Activated T-helper 17 cell treated with anti-CD3 and anti-CD28 coated beads, Interleukin-2, amount 50 U/mL, for 72 hours (primary cell): Measurements from ENCODE around the gene QSOX2. TPM values are rescaled to one million over a fixed set of nuclear protein-coding genes. Genes with fewer than 3 reads are reported as not detected.
"Not testable (repeated sequence)": the region's sequence is repeated elsewhere in the genome, so short reads cannot be mapped to it uniquely, and the experiment has no call there.

Experiments
- ATAC-seq: fragments of 150-1000 bp; cut with Tn5 transposase; replicated peaks from 2 replicates; pipeline ENCODE4 v1.10.0; 2021; ENCODE audit warnings: mild to moderate bottlenecking, moderate library complexity
- H3K27ac Mint-ChIP-seq: one replicate; pipeline ENCODE4 v1.8.0; 2022; ENCODE audit warnings: mixed read lengths
- H3K27me3 Mint-ChIP-seq: one replicate; pipeline ENCODE4 v1.8.0; 2022; ENCODE audit warnings: mixed read lengths
- H3K36me3 Mint-ChIP-seq: one replicate; pipeline ENCODE4 v1.8.0; 2022; ENCODE audit warnings: low read depth, mild to moderate bottlenecking, mixed read lengths
- H3K4me1 Mint-ChIP-seq: one replicate; pipeline ENCODE4 v1.8.0; 2022; ENCODE audit warnings: mixed read lengths
- H3K4me3 Mint-ChIP-seq: one replicate; pipeline ENCODE4 v1.8.0; 2022; ENCODE audit warnings: mild to moderate bottlenecking, mixed read lengths
- H3K9me3 Mint-ChIP-seq: one replicate; pipeline ENCODE4 v1.8.0; 2022; ENCODE audit warnings: mixed read lengths
- total RNA-seq, 2 donors: library from RNA; stranded (reverse); gene quantifications; one replicate each; pipeline ENCODE4 v1.2.3, GENCODE V29; 2022

The QSOX2 gene
- total RNA-seq, 2 donors from 2014 or later: 25.9 to 28.5 TPM

DNA sequence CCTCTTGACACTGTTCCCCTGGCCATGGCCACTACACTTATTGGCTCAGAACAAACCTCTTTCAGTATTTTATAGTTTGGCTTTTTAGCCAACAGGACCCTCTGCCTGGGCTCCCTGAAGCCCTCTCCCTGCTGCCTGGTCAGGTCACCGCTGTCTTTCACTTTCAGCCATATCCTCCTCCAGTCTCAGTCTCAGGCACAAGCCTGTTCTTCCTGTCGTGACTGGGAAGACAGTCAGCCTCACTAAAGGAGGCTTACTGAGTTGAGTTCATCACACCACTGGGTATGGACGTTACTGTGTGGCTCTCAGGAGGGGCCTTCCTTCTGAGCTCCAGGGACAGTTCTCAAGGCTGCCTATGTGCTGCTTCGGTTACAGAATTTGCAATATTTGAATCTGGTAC is 2.0 kb downstream of the QSOX2 start:
- peak overlapping the region; percentile 82 for H3K27ac Mint-ChIP-seq
- H3K36me3 Mint-ChIP-seq: peaks cover 23% of the 10 kb centered on the region
- H3K27me3 Mint-ChIP-seq: no peaks in the 10 kb centered on the region
- peak overlapping the region; percentile 99 for H3K4me3 Mint-ChIP-seq
- peak; percentile 59 for ATAC-seq
- no peaks in the 10 kb centered on the region for H3K9me3 Mint-ChIP-seq
- H3K4me1 Mint-ChIP-seq: peaks cover 28% of the 10 kb centered on the region

DNA sequence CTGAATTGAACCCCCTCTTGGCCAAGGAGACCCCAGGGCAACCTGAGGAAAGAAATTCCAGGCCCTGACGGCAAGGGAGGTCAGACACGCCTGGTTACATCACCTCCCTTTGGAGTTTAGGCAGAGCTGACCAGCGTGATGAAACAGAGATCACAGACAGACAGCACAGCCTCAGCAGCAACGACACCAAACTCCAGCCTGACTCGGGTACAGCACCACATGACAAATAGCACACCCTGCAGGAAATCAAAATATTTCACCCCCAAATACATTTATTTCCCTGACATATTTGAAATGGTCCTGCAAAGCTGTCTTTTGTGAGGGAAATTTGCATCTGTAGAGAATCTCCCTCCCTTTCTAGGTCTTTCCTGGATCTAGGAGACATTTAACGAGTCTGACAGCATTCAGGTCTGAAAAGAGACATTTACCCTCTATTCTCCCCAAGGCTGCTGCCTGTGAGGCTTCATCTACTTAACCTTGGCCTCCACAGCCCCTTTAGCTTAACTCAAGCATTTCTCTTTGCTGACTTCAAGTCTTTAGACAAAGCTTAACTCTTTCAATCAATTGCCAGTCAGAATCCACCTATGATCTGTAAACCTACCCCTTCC is 2.6 kb downstream of the QSOX2 start:
- Mint-ChIP-seq H3K9me3 (no peaks in the 10 kb centered on the region), H3K4me1 (peaks cover 28% of the 10 kb centered on the region), H3K36me3 (peaks cover 23% of the 10 kb centered on the region), H3K4me3 (peak overlapping the region; percentile 99), H3K27me3 (no peaks in the 10 kb centered on the region), H3K27ac (peak overlapping the region; percentile 82)
- no peak for ATAC-seq

DNA sequence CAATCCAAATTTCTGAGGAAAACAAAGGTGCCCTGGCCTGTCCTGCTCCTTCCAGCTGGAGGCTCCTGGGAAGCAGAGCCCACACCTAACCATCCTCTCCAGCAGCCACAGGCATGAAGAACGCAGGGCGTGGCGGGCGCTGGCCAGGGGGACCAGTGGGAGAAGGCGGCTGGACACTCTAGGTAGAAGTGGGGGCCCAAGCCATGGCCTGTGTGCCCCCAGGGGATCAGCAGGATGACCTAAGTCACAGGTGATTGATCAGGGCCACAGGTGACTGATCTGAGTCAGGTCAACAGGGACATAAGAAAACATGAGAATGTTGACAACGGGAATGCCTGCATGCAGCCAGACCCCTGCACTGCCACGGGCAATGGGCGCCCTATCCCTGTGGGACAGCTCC is 3.4 kb downstream of the QSOX2 start:
- no peaks in the 10 kb centered on the region for H3K9me3 Mint-ChIP-seq
- ATAC-seq: no peak
- no peak overlapping the region for H3K27ac Mint-ChIP-seq
- H3K4me1 Mint-ChIP-seq: peaks cover 28% of the 10 kb centered on the region
- no peak overlapping the region for H3K4me3 Mint-ChIP-seq
- H3K27me3 Mint-ChIP-seq: no peaks in the 10 kb centered on the region
- H3K36me3 Mint-ChIP-seq: peaks cover 23% of the 10 kb centered on the region

DNA sequence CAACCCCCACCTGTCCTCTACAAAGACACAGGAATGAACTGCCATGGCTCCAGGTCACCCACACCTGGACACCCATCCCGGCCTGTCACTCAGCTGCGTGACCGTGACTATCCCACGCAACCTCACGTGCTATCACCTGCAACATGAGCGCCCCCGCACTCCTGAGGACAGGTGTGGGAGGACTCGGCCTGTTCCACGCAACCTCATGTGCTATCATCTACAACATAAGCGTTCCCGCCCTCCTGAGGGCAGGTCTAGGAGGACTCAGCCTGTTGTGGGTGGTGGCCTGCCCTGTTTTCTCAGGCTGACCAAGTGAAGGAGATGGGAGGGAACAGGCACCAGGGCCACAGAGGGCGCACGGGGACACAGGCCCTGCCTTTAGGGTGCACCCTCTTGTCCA is 4.1 kb downstream of the QSOX2 start:
- Mint-ChIP-seq H3K36me3 (peaks cover 23% of the 10 kb centered on the region), H3K9me3 (no peaks in the 10 kb centered on the region), H3K4me1 (peaks cover 28% of the 10 kb centered on the region), H3K27me3 (no peaks in the 10 kb centered on the region), H3K4me3 (no peak overlapping the region), H3K27ac (no peak overlapping the region)
- no peak for ATAC-seq

DNA sequence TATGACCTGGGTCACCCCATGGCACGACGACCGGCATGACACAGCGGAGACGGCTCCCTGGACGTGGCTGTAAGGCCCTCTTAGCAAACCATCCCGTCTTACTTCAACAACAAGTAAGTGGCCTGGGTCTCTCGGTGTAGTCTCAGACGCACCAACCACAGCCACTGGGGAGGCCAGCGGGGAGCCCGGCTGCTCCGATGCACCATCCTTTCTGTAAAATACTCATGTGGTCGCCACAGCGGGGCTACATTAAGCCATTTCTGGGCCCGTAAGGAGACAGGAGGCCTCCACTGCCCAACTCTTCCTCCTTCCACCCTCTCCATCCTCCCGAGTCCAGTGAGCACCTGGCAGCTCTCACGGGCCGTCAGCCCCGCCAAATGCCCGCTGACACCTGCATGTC is 4.7 kb downstream of the QSOX2 start:
- H3K4me1 Mint-ChIP-seq: peaks cover 28% of the 10 kb centered on the region
- H3K4me3 Mint-ChIP-seq: no peak overlapping the region
- peaks cover 29% of the 10 kb centered on the region for H3K36me3 Mint-ChIP-seq
- no peak overlapping the region for H3K27ac Mint-ChIP-seq
- ATAC-seq: no peak
- H3K9me3 Mint-ChIP-seq: no peaks in the 10 kb centered on the region
- no peaks in the 10 kb centered on the region for H3K27me3 Mint-ChIP-seq

DNA sequence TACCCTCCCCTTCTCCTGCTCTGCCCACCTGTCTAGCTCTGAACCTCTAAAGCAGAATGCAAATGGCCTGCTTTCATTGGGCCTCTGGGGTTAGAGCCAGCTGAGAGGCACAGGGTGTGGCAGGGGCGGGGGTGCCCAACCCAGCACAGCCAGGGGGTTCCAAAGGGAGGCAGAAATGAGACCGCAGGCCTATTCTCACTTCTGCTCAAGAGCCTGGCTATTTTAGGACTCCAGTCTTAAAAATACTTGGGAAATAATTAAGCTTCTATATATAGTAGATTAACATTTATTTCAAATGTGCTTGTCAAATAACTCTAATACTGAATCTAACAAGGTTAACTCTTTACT is 5.7 kb downstream of the QSOX2 start:
- Mint-ChIP-seq H3K27me3 (no peaks in the 10 kb centered on the region), H3K9me3 (no peaks in the 10 kb centered on the region), H3K4me1 (peaks cover 30% of the 10 kb centered on the region), H3K4me3 (no peak overlapping the region), H3K27ac (no peak overlapping the region), H3K36me3 (peaks cover 35% of the 10 kb centered on the region)
- no peak for ATAC-seq

DNA sequence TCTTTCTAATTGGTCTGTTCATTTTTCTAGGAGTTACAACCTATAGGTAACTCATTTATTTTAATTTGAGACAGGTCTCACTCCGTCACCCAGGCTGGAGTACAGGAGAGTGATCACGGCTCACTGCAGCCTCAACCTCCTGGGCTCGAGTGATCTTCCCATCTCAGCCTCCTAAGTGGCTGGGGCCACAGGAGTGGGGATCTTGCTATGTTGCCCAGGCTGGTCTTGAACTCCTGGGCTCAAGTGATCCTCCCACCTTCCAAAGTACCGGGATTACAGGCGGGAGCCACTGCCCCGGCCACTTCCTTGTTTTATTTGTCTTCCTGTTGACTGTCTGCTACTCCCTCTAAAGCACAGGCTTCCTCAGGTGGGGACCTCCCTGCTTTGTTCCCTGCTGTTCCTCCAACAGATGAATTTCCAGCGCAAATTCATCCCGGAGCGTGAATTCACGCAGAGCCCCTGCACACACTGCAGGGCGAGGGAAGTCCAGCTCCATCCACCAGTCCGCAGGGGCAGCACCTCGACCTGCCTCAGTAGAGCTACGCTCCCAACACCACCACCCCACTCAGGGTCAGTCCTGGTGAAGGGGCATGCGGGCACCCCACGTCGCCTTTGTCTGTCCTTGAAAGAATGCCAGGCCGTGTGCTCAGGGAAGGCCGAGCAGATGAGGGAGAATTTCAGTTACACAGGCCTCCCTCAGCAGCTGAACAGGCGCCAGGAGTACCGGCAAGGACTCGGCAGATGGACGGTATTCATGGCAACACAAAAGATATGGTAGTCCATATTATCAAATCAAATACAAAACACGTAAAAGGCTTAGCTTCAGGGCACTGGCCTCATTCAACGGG is 6.3 kb downstream of the QSOX2 start:
- peaks cover 36% of the 10 kb centered on the region for H3K36me3 Mint-ChIP-seq
- H3K4me1 Mint-ChIP-seq: peaks cover 26% of the 10 kb centered on the region
- H3K4me3 Mint-ChIP-seq: no peak overlapping the region
- no peaks in the 10 kb centered on the region for H3K9me3 Mint-ChIP-seq
- no peak for ATAC-seq
- H3K27ac Mint-ChIP-seq: no peak overlapping the region
- no peaks in the 10 kb centered on the region for H3K27me3 Mint-ChIP-seq

DNA sequence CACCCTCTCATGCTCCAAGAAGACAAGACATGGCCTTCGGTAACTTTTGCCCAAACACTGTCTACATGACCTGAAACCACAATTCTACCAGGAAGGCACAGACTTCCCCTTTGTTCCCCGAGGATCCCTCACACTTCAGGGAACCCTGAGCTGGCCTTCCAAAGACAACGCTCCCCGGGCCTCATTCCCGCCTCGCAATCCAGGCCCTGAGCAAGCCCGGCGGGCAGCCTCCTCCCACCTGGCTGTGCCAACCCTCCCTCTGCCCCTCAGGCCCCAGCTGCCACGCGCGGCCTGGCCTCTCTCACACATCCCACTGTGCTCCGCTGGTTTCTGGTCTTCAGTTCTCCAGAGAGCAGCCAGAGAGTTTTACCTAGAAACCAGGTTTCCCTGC is 7.3 kb downstream of the QSOX2 start:
- Mint-ChIP-seq H3K27me3 (no peaks in the 10 kb centered on the region), H3K36me3 (peaks cover 42% of the 10 kb centered on the region), H3K4me3 (no peak overlapping the region), H3K27ac (no peak overlapping the region), H3K4me1 (peaks cover 21% of the 10 kb centered on the region), H3K9me3 (no peaks in the 10 kb centered on the region)
- ATAC-seq: no peak

DNA sequence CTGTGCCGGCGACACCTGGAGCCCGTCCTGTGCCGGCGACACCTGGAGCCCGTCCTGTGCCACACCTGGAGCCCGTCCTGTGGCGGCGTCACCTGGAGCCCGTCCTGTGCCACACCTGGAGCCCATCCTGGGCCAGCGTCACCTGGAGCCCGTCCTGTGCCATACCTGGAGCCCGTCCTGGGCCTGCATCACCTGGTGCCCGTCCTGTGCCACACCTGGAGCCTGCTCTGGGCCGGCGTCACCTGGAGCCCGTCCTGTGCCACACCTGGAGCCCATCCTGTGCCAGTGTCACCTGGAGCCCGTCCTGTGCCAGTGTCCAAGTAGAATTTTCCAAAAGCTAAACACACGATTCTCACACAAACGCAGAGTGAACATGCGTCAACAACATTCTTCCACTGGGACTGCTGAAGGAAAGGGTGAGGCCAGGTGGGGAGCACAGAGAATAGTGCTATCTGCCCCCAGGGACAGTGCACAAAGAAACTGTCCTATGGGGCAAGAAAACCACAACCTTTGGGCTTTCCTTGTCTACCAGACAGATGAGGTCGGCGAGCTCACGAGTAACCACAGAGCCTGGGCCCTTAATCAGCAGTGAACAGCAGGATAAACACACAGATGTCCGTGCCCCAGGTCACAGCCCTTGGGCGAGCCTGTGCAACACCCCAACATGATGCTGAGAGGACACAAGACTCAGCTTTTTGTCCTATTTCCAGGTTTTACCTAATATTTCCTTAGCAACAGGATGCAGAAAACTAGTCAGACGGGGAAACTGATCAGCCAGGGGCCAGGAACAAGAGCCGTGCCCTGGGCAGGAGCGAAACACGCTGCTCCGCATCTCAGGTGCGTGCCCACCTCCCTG is 7.9 kb downstream of the QSOX2 start:
- ATAC-seq: no peak
- Mint-ChIP-seq H3K27ac (no peak overlapping the region), H3K27me3 (no peaks in the 10 kb centered on the region), H3K36me3 (peaks cover 38% of the 10 kb centered on the region), H3K4me3 (no peak overlapping the region), H3K4me1 (peaks cover 18% of the 10 kb centered on the region), H3K9me3 (no peaks in the 10 kb centered on the region)

DNA sequence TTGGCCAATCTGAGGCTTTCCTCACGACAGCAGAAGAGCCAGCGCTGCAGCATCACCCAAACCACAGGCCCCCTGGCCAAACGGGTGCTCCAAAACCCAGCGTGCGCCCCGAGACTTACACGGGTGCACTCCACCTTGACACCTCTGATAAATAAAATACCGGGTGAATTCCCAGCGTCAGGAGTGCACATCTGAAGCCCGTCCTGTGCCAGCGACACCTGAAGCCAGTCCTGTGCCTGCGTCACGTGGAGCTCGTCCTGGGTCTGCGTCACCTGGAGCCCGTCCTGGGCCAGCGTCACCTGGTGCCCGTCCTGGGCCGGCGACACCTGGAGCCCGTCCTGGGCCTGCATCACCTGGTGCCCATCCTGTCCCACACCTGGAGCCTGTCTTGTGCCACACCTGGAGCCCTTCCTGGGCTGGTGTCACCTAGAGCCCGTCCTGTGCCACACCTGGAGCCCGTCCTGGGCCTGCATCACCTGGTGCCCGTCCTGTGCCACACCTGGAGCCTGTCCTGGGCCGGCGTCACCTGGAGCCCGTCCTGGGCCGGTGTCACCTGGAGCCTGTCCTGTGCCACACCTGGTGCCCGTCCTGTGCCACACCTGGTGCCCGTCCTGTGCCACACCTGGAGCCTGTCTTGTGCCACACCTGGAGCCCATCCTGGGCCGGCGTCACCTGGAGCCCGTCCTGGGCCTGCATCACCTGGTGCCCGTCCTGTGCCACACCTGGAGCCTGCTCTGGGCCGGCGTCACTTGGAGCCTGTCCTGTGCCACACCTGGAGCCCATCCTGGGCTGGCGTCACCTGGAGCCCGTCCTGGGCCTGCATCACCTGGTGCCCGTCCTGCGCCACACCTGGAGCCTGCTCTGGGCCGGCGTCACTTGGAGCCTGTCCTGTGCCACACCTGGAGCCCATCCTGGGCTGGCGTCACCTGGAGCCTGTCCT is 8.9 kb downstream of the QSOX2 start:
- H3K27me3 Mint-ChIP-seq, H3K9me3 Mint-ChIP-seq, ATAC-seq, H3K4me3 Mint-ChIP-seq, H3K27ac Mint-ChIP-seq: not testable (repeated sequence)
- Mint-ChIP-seq H3K36me3 (peaks cover 41% of the 10 kb centered on the region), H3K4me1 (peaks cover 23% of the 10 kb centered on the region)

DNA sequence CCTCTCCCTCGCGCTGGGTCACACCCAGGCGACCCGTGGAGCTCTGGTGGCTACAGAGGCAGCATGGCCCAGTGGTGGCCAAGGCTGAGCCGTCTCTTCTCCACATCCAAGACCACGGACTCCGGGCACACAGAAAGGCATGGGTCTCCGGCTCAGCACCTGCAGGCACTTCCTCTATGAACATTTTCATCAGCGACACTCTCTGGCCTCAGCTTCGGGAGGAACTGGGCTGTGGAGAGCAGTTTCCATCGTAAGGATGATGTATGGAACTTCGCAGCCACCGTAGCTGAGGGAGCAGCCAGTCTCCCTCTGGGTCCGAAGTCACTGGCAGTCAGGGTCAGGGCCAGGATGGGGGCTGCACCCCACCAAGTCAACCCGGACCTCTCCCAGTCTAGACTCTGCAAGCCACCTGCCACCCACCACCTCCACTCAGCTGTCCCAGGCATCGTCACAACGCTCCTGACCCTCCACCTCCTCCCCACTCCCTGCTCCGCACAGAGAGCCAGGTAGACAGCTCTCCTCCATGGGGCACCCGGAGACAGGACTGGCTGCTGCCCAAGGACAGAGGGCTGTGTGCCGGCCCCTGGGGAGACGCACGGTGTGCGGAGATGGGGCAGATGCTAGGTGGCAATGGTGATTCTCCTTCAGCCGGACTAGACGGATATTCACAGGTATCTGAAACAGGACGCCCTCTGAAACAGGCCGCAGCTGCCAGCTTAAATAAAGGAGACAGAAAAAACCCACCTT is 9.7 kb downstream of the QSOX2 start:
- ATAC-seq: no peak
- Mint-ChIP-seq H3K4me1 (peaks cover 16% of the 10 kb centered on the region), H3K4me3 (no peak overlapping the region), H3K9me3 (no peaks in the 10 kb centered on the region), H3K36me3 (peaks cover 45% of the 10 kb centered on the region), H3K27me3 (no peaks in the 10 kb centered on the region), H3K27ac (no peak overlapping the region)

DNA sequence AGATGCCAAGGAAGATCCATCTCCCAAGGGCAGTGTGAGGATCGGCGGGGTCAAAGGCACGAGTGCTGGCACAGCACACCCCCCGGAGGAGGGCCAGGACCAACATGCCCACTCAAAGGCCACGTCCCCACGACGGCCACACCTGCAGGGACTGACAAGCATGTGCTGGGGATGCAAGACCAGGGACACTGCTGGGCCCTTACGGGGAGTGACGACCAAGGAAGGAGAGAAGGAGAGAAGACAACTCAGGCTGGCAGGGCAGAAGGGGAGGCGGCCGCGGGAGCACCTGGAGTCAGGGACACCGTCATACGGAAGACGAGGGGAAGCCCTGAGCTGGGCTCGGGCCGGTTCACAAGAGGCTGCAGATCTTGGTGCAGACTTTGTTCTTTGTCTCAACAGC is 10.4 kb downstream of the QSOX2 start:
- H3K36me3 Mint-ChIP-seq: peaks cover 46% of the 10 kb centered on the region
- no peak overlapping the region for H3K27ac Mint-ChIP-seq
- H3K4me3 Mint-ChIP-seq: no peak overlapping the region
- no peak for ATAC-seq
- no peaks in the 10 kb centered on the region for H3K9me3 Mint-ChIP-seq
- H3K27me3 Mint-ChIP-seq: no peaks in the 10 kb centered on the region
- peaks cover 16% of the 10 kb centered on the region for H3K4me1 Mint-ChIP-seq

DNA sequence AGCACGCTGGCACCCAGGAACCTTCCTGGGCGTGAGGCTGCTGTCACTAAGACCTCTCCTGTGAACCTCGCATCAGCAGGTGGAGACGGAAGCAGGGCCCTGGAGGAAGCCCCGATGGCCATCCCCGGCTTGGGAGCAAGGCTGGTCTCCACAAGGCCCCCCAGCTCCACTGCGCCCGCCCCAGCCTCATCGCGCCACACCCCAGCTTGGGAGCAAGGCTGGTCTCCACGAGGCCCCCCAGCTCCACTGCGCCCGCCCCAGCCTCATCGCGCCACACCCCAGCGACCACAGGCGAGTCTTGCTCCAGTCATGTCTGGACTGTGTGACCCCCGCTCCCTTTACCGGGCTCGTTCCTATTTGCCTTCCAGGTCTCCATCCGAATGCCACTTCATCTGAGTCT is 11.0 kb downstream of the QSOX2 start:
- Mint-ChIP-seq H3K27ac (no peak overlapping the region), H3K27me3 (no peaks in the 10 kb centered on the region), H3K36me3 (peaks cover 46% of the 10 kb centered on the region), H3K9me3 (no peaks in the 10 kb centered on the region), H3K4me1 (peaks cover 16% of the 10 kb centered on the region), H3K4me3 (no peak overlapping the region)
- ATAC-seq: no peak
